A549 (cell line): Measurements from ENCODE around the gene C10orf90. TPM values are rescaled to one million over a fixed set of nuclear protein-coding genes. Genes with fewer than 3 reads are reported as not detected.

ENCODE experiments used
- ATAC-seq, 2 experiments: fragments of 200-7000 bp in 1 of 2; fragments of >200 bp in 1 of 2; cut with Nextera tagmentation in 1 of 2; cut with Tn5 transposase in 1 of 2; 3 replicates each; pipeline versions ENCODE4 v1.8.0 to v1.9.1; 2018 to 2020; ENCODE audit warnings: mild to moderate bottlenecking in 1 of 2, moderate library complexity in 1 of 2
- CTCF ChIA-PET: fragments of 300-600 bp; sonication (Branson Sonifier 250); formaldehyde crosslinking; extraction: SDS; loops from one replicate; lab custom pipeline; 2021; ENCODE audit warnings: antibody characterized with exemption, inconsistent platforms; lab: Yijun Ruan, JAX
- POLR2A ChIA-PET: fragments of 350-600 bp; formaldehyde crosslinking; extraction: SDS; loops from one replicate; lab custom pipeline; 2021; ENCODE audit warnings: antibody characterized with exemption, inconsistent platforms; lab: Yijun Ruan, JAX
- DNase-seq, 2 experiments: peaks; one replicate each; pipeline versions ENCODE4 v3.0.0 to v3.0.0-alpha.2; 2011 to 2016; ENCODE audit warnings: low read depth in 1 of 2, low spot score in 1 of 2
- FAIRE-seq: peaks from 2 replicates; lab custom pipeline; 2011; peaks lifted over from hg19 to GRCh38; lab: Jason Lieb, UNC
- H3K27ac ChIP-seq, 2 experiments: fragments of >200 bp; sonication (Bioruptor Twin); formaldehyde crosslinking; 3 replicates each; pipeline ENCODE4 v1.5.1; 2016 to 2017
- H3K4me1 ChIP-seq: fragments of >200 bp; sonication (Bioruptor Twin); formaldehyde crosslinking; 3 replicates; pipeline ENCODE4 v1.6.1; 2016
- H3K4me2 ChIP-seq: fragments of >200 bp; sonication (Bioruptor Twin); formaldehyde crosslinking; 3 replicates; pipeline ENCODE4 v1.6.1; 2016
- H3K4me3 ChIP-seq: fragments of >200 bp; sonication (Bioruptor Twin); formaldehyde crosslinking; 3 replicates; pipeline ENCODE4 v1.5.1; 2016
- H3K9me3 ChIP-seq: fragments of >200 bp; sonication (Bioruptor Twin); formaldehyde crosslinking; 3 replicates; pipeline ENCODE4 v1.6.1; 2016
- CBX2 ChIP-seq: fragments of 200-600 bp; sonication (generic); IDR thresholded peaks from 2 replicates; pipeline ENCODE4 v1.6.1; 2016; ENCODE audit warnings: low read depth, mild to moderate bottlenecking, borderline replicate concordance
- CBX8 ChIP-seq: fragments of 200-600 bp; sonication (generic); IDR thresholded peaks from 2 replicates; pipeline ENCODE4 v1.6.1; 2016
- CEBPB ChIP-seq, 2 experiments: fragments of >200 bp in 1 of 2; sonication (Bioruptor Twin) in 1 of 2; formaldehyde crosslinking in 1 of 2; IDR thresholded peaks; 2 replicates each; pipeline ENCODE4 v1.6.1; 2012 to 2016
- CHD2 ChIP-seq: fragments of 150-350 bp; IDR thresholded peaks from 2 replicates; pipeline ENCODE4 v1.6.1; 2014; ENCODE audit warnings: low read length; ENCODE audit not compliant: partially characterized antibody
- ELK1 ChIP-seq: fragments of 150-350 bp; IDR thresholded peaks from 2 replicates; pipeline ENCODE4 v1.6.1; 2014; ENCODE audit warnings: low read depth, mild to moderate bottlenecking, low read length
- ESRRA ChIP-seq: fragments of 150-350 bp; IDR thresholded peaks from 2 replicates; pipeline ENCODE4 v1.6.1; 2014; ENCODE audit warnings: mild to moderate bottlenecking, low read length, borderline replicate concordance
- FOXS1 ChIP-seq: fragments of 250-450 bp; sonication (Bioruptor Pico); IDR thresholded peaks from 2 replicates; pipeline ENCODE4 v1.5.0; 2020; ENCODE audit warnings: mild to moderate bottlenecking, moderate library complexity
- HEYL ChIP-seq: fragments of 250-450 bp; sonication (Bioruptor Pico); IDR thresholded peaks from 2 replicates; pipeline ENCODE4 v1.8.0; 2021; ENCODE audit warnings: mild to moderate bottlenecking, moderate library complexity
- HOXA7 ChIP-seq: fragments of 250-450 bp; sonication (Bioruptor Pico); IDR thresholded peaks from 2 replicates; pipeline ENCODE4 v1.5.0; 2020; ENCODE audit warnings: mild to moderate bottlenecking, moderate library complexity
- JUNB ChIP-seq: fragments of >200 bp; sonication (Bioruptor Twin); formaldehyde crosslinking; IDR thresholded peaks from 2 replicates; pipeline ENCODE4 v1.6.1; 2016
- KDM1A ChIP-seq: fragments of 200-600 bp; sonication (generic); IDR thresholded peaks from 2 replicates; pipeline ENCODE4 v1.6.1; 2016; ENCODE audit warnings: low read depth, mild to moderate bottlenecking
- KDM5A ChIP-seq: fragments of 200-600 bp; sonication (generic); IDR thresholded peaks from 2 replicates; pipeline ENCODE4 v1.6.1; 2016; ENCODE audit warnings: antibody characterized with exemption, mild to moderate bottlenecking
- MAZ ChIP-seq: fragments of 150-350 bp; IDR thresholded peaks from 2 replicates; pipeline ENCODE4 v1.6.1; 2014; ENCODE audit warnings: antibody characterized with exemption, low read depth, low read length, borderline replicate concordance
- NFE2L2 ChIP-seq: fragments of 150-350 bp; conservative IDR thresholded peaks from 2 replicates; pipeline ENCODE4 v1.6.1; 2014; ENCODE audit warnings: low read length
- PHF8 ChIP-seq: fragments of 200-600 bp; sonication (generic); IDR thresholded peaks from 2 replicates; pipeline ENCODE4 v1.6.1; 2016; ENCODE audit warnings: low read depth, mild to moderate bottlenecking, antibody characterized with exemption, moderate library complexity, borderline replicate concordance
- POLR2AphosphoS2 ChIP-seq: conservative IDR thresholded peaks from 2 replicates; pipeline ENCODE4 v1.6.1; 2012; ENCODE audit warnings: low read length, improper control_type of control experiment, inconsistent platforms
- RAD21 ChIP-seq, 2 experiments: fragments of >200 bp in 1 of 2; sonication (Bioruptor Twin) in 1 of 2; formaldehyde crosslinking in 1 of 2; IDR thresholded peaks in 1 of 2; conservative IDR thresholded peaks in 1 of 2; 2 replicates in 1 of 2; 3 replicates in 1 of 2; pipeline ENCODE4 v1.6.1; 2012 to 2018; ENCODE audit warnings: inconsistent platforms in 1 of 2
- ZC3H11A ChIP-seq: fragments of 450-650 bp; IDR thresholded peaks from 2 replicates; pipeline ENCODE4 v1.6.1; 2014; ENCODE audit warnings: antibody characterized with exemption, mild to moderate bottlenecking
- ZFP36 ChIP-seq: fragments of 450-650 bp; IDR thresholded peaks from 2 replicates; pipeline ENCODE4 v1.6.1; 2014; ENCODE audit warnings: borderline replicate concordance; ENCODE audit not compliant: partially characterized antibody
- WGBS: methylation state at CpG from one replicate; pipeline ENCODE4 v1.1.6; 2017; ENCODE audit errors: missing lambda C conversion rate; 5-methylcytosine and 5-hydroxymethylcytosine counted together
- polyA plus RNA-seq, 4 experiments: library from polyadenylated mRNA; depleted of rRNA in 3 of 4; stranded (reverse); fragments of >200 nt; fragmentation: RNase III in 1 of 4; extraction: RNeasy Plus Mini Kit Qiagen cat#74134 plus additional on column Dnase treatment in 1 of 4; gene quantifications; 2 replicates in 3 of 4; 3 replicates in 1 of 4; pipeline ENCODE4 v1.2.3, GENCODE V29; 2011 to 2017
- TF ChIP-seq, protein P1 (sequence below): fragments of 200-600 bp; sonication (generic); IDR thresholded peaks from 2 replicates; pipeline ENCODE4 v1.6.1; 2016; ENCODE audit warnings: antibody characterized with exemption, mild to moderate bottlenecking, moderate library complexity

The C10orf90 gene
- polyA plus RNA-seq, 2 of the 4 experiments (the other 2 are of a cell fraction) = 0.70 to 2.0 TPM

DNA sequence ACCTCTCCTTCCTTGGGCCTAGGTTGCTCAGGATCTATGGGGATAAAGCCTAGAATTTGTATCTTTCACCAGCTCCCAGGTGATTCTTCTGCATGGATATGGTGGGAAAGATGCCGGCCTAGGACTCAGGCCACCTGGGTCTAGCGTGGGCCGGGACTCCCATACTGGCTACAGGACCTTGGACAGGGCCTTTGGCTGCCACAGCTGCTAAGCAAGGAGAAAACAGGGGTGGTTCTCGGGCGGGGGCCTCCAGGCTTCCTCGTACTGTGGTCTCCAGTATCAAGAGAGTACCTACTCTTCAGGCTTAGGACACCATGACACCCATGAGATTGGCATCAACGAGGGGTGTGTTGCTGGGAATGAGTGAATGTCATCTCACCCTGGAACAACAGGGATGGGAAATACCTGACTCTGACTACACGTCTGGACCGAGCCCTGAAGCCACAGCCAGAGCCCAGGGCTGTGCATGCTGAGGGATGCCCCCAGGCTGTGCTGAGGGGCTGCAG lies 161.9 kb downstream of the C10orf90 start:
- no peaks in the 10 kb centered on the region for H3K9me3 ChIP-seq
- no peak overlapping the region for H3K4me2 ChIP-seq
- 49% methylated on average over 7 of the region's 9 CpGs for WGBS
- FAIRE-seq (no peak), ATAC-seq (no peak), DNase-seq (no peak)
- H3K4me3 ChIP-seq = no peak overlapping the region
- ChIA-PET POLR2A (no interaction called here), CTCF (no interaction called here)
- no peak for TF ChIP-seq JUNB
- TF ChIP-seq, protein P1, sequence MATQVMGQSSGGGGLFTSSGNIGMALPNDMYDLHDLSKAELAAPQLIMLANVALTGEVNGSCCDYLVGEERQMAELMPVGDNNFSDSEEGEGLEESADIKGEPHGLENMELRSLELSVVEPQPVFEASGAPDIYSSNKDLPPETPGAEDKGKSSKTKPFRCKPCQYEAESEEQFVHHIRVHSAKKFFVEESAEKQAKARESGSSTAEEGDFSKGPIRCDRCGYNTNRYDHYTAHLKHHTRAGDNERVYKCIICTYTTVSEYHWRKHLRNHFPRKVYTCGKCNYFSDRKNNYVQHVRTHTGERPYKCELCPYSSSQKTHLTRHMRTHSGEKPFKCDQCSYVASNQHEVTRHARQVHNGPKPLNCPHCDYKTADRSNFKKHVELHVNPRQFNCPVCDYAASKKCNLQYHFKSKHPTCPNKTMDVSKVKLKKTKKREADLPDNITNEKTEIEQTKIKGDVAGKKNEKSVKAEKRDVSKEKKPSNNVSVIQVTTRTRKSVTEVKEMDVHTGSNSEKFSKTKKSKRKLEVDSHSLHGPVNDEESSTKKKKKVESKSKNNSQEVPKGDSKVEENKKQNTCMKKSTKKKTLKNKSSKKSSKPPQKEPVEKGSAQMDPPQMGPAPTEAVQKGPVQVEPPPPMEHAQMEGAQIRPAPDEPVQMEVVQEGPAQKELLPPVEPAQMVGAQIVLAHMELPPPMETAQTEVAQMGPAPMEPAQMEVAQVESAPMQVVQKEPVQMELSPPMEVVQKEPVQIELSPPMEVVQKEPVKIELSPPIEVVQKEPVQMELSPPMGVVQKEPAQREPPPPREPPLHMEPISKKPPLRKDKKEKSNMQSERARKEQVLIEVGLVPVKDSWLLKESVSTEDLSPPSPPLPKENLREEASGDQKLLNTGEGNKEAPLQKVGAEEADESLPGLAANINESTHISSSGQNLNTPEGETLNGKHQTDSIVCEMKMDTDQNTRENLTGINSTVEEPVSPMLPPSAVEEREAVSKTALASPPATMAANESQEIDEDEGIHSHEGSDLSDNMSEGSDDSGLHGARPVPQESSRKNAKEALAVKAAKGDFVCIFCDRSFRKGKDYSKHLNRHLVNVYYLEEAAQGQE = peak; percentile 67
- TF ChIP-seq PHF8 = no peak
- no peak for TF ChIP-seq ZFP36
- no peaks in the 10 kb centered on the region for H3K4me1 ChIP-seq
- H3K27ac ChIP-seq = no peak overlapping the region

DNA sequence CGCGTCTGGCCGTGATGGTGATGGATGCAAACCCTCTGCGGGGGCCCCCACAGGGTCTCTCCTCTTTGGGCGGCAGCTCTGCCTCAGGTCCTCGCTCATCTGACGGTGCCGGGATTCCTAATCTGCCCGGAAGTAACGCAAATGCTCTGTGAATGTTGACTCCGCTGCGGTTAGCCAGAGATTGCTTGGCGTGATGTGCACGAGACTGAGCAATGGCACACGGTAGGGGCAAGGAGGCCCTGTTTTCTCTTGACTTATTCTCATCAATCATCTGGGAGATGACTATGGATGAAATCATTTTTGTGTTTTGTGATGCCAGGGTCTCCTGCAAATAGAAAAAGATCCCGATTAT lies 165.8 kb downstream of the C10orf90 start:
- ChIA-PET CTCF (interaction anchor here (0.8 to 4.9 kb wide), 24 partner anchors 10 to 654 kb away, joined by 3 to 58 read pairs (median 6); partner anchors contain the start of gene ADAM12), POLR2A (no interaction called here)
- no peak for TF ChIP-seq CBX2
- no peak for TF ChIP-seq CHD2
- no peak for TF ChIP-seq KDM5A
- TF ChIP-seq ZFP36 = no peak
- TF ChIP-seq MAZ = no peak
- TF ChIP-seq ELK1 = no peak
- no peak for TF ChIP-seq CBX8
- no peak for TF ChIP-seq POLR2AphosphoS2
- no peak for TF ChIP-seq HOXA7 (CRISPR knock-in tag)
- TF ChIP-seq HEYL (CRISPR knock-in tag) = no peak
- TF ChIP-seq ZC3H11A = no peak
- no peak for TF ChIP-seq ESRRA
- no peak for TF ChIP-seq CEBPB (IDR thresholded peaks at IDR 0.05)
- TF ChIP-seq NFE2L2 = no peak
- no peak for TF ChIP-seq RAD21 (conservative IDR thresholded peaks at IDR 0.05 in 1 of 2, IDR thresholded peaks at IDR 0.05 in 1 of 2)
- no peak for TF ChIP-seq KDM1A
- TF ChIP-seq FOXS1 (CRISPR knock-in tag) = no peak
- Histone ChIP-seq H3K4me3 (no peak overlapping the region), H3K4me2 (no peak overlapping the region), H3K4me1 (no peaks in the 10 kb centered on the region; the same call in 2 of the 3 replicates), H3K27ac (peak overlapping the region in 1 of 2 experiments; percentile 65; a peak in 3 of 6 replicates), H3K9me3 (no peaks in the 10 kb centered on the region)
- DNase-seq (no peak), ATAC-seq (no peak), FAIRE-seq (no peak)
- 67% methylated on average over 12 of the region's 16 CpGs for WGBS
